ENCODE results near the gene GPATCH8.

GRCh38 chr17:44386182-44386525 lies 117.1 kb downstream of the GPATCH8 start:
- TF ChIP-seq POLR2A (IDR thresholded peaks at IDR 0.05) (no peak), CTCF (IDR thresholded peaks at IDR 0.05) (no peak)
